Astrocyte (in vitro differentiated cells and primary cell): Measurements from ENCODE around the gene C12orf42.

Experiments
- CTCF ChIP-seq: IDR thresholded peaks from 2 replicates; pipeline ENCODE4 v1.5.1; 2011; ENCODE audit warnings: low read depth, mild to moderate bottlenecking, inconsistent platforms, low read length, moderate library complexity; ENCODE audit not compliant: insufficient read depth
- EZH2 ChIP-seq: IDR thresholded peaks from 2 replicates; pipeline ENCODE4 v1.6.1; 2012; ENCODE audit warnings: mild to moderate bottlenecking, low read length, inconsistent platforms; ENCODE audit not compliant: insufficient read depth

- TF ChIP-seq EZH2 (no peak), CTCF (no peak)
Measured at GRCh38 chr12:103272949-103273348, 222.8 kb downstream of the C12orf42 start.
